Measurements from ENCODE around the gene CYLD.

DNA sequence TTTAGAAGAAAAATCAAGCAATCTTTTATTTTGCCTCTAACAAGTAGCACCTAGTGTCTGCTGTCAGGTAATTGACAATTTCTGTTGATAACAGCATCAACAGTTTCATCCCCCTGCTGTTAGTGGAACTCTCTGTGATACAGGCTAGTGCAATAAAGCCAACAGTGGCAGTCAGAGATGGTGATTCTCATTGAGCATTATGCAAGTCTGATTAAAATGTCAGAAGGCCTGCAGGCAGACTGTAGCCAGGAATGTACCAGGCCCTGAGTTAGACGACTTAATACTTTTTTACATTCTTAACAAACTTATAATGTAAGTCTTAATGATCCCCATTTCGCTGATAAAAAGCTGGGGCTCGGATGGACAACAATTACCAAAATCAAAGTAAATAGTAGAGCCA is 14.6 kb downstream of the CYLD start:
- no peak for TF ChIP-seq POLR2A (IDR thresholded peaks at IDR 0.05)
- TF ChIP-seq, protein P1, sequence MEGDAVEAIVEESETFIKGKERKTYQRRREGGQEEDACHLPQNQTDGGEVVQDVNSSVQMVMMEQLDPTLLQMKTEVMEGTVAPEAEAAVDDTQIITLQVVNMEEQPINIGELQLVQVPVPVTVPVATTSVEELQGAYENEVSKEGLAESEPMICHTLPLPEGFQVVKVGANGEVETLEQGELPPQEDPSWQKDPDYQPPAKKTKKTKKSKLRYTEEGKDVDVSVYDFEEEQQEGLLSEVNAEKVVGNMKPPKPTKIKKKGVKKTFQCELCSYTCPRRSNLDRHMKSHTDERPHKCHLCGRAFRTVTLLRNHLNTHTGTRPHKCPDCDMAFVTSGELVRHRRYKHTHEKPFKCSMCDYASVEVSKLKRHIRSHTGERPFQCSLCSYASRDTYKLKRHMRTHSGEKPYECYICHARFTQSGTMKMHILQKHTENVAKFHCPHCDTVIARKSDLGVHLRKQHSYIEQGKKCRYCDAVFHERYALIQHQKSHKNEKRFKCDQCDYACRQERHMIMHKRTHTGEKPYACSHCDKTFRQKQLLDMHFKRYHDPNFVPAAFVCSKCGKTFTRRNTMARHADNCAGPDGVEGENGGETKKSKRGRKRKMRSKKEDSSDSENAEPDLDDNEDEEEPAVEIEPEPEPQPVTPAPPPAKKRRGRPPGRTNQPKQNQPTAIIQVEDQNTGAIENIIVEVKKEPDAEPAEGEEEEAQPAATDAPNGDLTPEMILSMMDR (IDR thresholded peaks at IDR 0.05), result no peak
